ENCODE data around the gene SPPL2B.

SPPL2B gene

GRCh38 chr19:2353887-2354592 is 25.6 kb downstream of the SPPL2B start:
- POLR2A ChIA-PET (ENCODE audit: low non-redundant PET) = no interaction called here
- no peak overlapping the region for H3K27ac ChIP-seq
- CTCF ChIA-PET = interaction anchor here (1.2 kb wide), 1 partner anchor 68 kb away, joined by 3 read pairs; no protein-coding TSS in a partner anchor
- TF ChIP-seq, protein P1, sequence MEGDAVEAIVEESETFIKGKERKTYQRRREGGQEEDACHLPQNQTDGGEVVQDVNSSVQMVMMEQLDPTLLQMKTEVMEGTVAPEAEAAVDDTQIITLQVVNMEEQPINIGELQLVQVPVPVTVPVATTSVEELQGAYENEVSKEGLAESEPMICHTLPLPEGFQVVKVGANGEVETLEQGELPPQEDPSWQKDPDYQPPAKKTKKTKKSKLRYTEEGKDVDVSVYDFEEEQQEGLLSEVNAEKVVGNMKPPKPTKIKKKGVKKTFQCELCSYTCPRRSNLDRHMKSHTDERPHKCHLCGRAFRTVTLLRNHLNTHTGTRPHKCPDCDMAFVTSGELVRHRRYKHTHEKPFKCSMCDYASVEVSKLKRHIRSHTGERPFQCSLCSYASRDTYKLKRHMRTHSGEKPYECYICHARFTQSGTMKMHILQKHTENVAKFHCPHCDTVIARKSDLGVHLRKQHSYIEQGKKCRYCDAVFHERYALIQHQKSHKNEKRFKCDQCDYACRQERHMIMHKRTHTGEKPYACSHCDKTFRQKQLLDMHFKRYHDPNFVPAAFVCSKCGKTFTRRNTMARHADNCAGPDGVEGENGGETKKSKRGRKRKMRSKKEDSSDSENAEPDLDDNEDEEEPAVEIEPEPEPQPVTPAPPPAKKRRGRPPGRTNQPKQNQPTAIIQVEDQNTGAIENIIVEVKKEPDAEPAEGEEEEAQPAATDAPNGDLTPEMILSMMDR (conservative IDR thresholded peaks at IDR 0.05; ENCODE audit: low read depth) = no peak
- DNase-seq (ENCODE audit: low spot score) = no peak

- POLR2A ChIA-PET (ENCODE audit: low non-redundant PET) = no interaction called here
- no peak for DNase-seq (ENCODE audit: low spot score)
- TF ChIP-seq, protein P1 (conservative IDR thresholded peaks at IDR 0.05; ENCODE audit: low read depth) = no peak
- no peak overlapping the region for H3K27ac ChIP-seq
- CTCF ChIA-PET = interaction anchor here (0.6 to 1.2 kb wide), 2 partner anchors 69 to 657 kb away, joined by 3 to 4 read pairs; no protein-coding TSS in a partner anchor
These were observed 26.2 kb downstream of the SPPL2B start for GRCh38 chr19:2354670-2355069.

- H3K27ac ChIP-seq = no peak overlapping the region
- ChIA-PET POLR2A (ENCODE audit: low non-redundant PET) (no interaction called here), CTCF (interaction anchor here (0.6 kb wide), 1 partner anchor 658 kb away, joined by 4 read pairs; no protein-coding TSS in a partner anchor)
- DNase-seq (ENCODE audit: low spot score) = no peak
- TF ChIP-seq, protein P1 (conservative IDR thresholded peaks at IDR 0.05; ENCODE audit: low read depth) = no peak
These were observed 26.9 kb downstream of the SPPL2B start for GRCh38 chr19:2355168-2356035.

DNA sequence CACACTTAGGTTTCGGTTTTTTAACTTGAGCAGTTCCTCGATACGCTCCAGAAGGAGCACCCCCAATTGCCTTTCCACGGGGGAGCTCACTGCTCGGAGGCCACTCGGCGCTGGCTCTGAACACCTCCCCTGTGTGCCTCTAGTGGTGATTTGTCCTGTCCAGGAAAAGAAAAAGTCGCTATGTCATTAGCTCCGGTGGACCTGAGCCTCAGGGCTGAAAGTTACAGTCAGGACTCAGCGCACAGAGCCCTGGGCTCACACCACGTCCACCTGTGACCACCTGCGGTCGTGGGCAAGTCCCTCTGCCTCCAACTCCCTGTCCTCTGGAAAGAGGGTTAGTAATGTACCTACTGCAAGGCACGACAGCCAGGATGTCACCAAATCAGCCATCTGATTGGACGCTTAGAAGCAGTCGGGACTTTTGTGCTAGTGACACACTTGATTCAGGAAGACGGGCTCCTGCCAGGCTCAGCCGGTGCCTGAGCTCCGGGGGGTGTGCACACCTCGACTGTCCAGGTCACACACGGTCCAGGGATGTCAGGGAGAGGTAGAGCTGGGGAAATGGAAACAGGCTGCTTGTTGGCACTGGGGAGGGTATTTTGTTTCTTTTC is 27.7 kb downstream of the SPPL2B start:
- ChIA-PET POLR2A (ENCODE audit: low non-redundant PET) (no interaction called here), CTCF (no interaction called here)
- TF ChIP-seq, protein P1 (conservative IDR thresholded peaks at IDR 0.05; ENCODE audit: low read depth) = no peak

GRCh38 chr19:2357279-2358206 is 29.1 kb downstream of the SPPL2B start:
- ChIA-PET POLR2A (ENCODE audit: low non-redundant PET) (no interaction called here), CTCF (no interaction called here)
- TF ChIP-seq, protein P1 (conservative IDR thresholded peaks at IDR 0.05; ENCODE audit: low read depth) = no peak
- no peak for DNase-seq (ENCODE audit: low spot score)
- H3K27ac ChIP-seq = no peak overlapping the region

More for the DNA sequence above, 27.7 kb downstream of the SPPL2B start:
- H3K27ac ChIP-seq = 0 out of 2 replicates have a peak overlapping the region, but pooled peaks have one; percentile 7
- DNase-seq (ENCODE audit: low spot score) = no peak

Measured in RWPE1 (cell line).